NCI-H510A (cell line): ENCODE measurements around the gene KCNE2.

Experiments
- DNase-seq: peaks from one replicate; lab custom pipeline; 2025; lab: John Stamatoyannopoulos, UW

KCNE2 gene

GRCh38 chr21:34363733-34364132 is at the start of gene KCNE2:
KCNE2 (plus strand) TSS chr21:34364006; CDS start chr21:34370479, 6,473 bp downstream.
- DNase-seq, result no peak

GRCh38 chr21:34319585-34319984 is 44.2 kb upstream of the KCNE2 start:
- DNase-seq, result no peak

GRCh38 chr21:34320011-34320410 is 43.8 kb upstream of the KCNE2 start:
- DNase-seq, result no peak

- no peak for DNase-seq
These were observed 33.8 kb upstream of the KCNE2 start for GRCh38 chr21:34330055-34330454.

GRCh38 chr21:34331726-34332125 is 32.1 kb upstream of the KCNE2 start:
- no peak for DNase-seq

- no peak for DNase-seq
These were observed 31.5 kb upstream of the KCNE2 start for GRCh38 chr21:34332347-34332746.

GRCh38 chr21:34333121-34333739 is 30.6 kb upstream of the KCNE2 start:
- no peak for DNase-seq

- DNase-seq, result no peak
These were observed 28.5 kb upstream of the KCNE2 start for GRCh38 chr21:34335316-34335715.

GRCh38 chr21:34336245-34336644 is 27.6 kb upstream of the KCNE2 start:
- no peak for DNase-seq

- no peak for DNase-seq
These were observed 26.9 kb upstream of the KCNE2 start for GRCh38 chr21:34336756-34337391.

GRCh38 chr21:34337741-34338140 is 26.1 kb upstream of the KCNE2 start:
- no peak for DNase-seq

GRCh38 chr21:34338226-34338625 is 25.6 kb upstream of the KCNE2 start:
- DNase-seq, result no peak

GRCh38 chr21:34340061-34340460 is 23.7 kb upstream of the KCNE2 start:
- DNase-seq, result no peak

- no peak for DNase-seq
These were observed 21.3 kb upstream of the KCNE2 start for GRCh38 chr21:34342476-34342875.

- no peak for DNase-seq
These were observed 20.5 kb upstream of the KCNE2 start for GRCh38 chr21:34343347-34343746.

GRCh38 chr21:34343838-34344381 is 19.9 kb upstream of the KCNE2 start:
- no peak for DNase-seq

- DNase-seq, result no peak
These were observed 19.2 kb upstream of the KCNE2 start for GRCh38 chr21:34344584-34344983.

- no peak for DNase-seq
These were observed 18.5 kb upstream of the KCNE2 start for GRCh38 chr21:34345091-34345871.

- DNase-seq, result no peak
These were observed 17.9 kb upstream of the KCNE2 start for GRCh38 chr21:34345892-34346291.

- DNase-seq, result no peak
These were observed 14.8 kb upstream of the KCNE2 start for GRCh38 chr21:34348890-34349519.

GRCh38 chr21:34351786-34352241 is 12.0 kb upstream of the KCNE2 start:
- DNase-seq, result peak; percentile 30

GRCh38 chr21:34352556-34352955 is 11.2 kb upstream of the KCNE2 start:
- DNase-seq, result no peak
